PC-3 (cell line): ENCODE data around the gene FDX1. TPM values are rescaled to one million over a fixed set of nuclear protein-coding genes. Genes with fewer than 3 reads are reported as not detected.
A peak's percentile ranks its signal among the peaks of the same experiment; 100 is the strongest.

Experiments
- ATAC-seq: fragments of 200-7000 bp; cut with Tn5 transposase; 2 replicates; pipeline ENCODE4 v1.9.1; 2020; ENCODE audit warnings: mild to moderate bottlenecking, moderate library complexity
- BruUV-seq: library from RNA; stranded (reverse); fragments of 400-500 nt; replicated peaks from 2 replicates; lab custom pipeline; 2021; lab: Mats Ljungman, UMichigan
- CTCF ChIA-PET: fragments of 300-600 bp; sonication (Branson Sonifier 250); formaldehyde crosslinking; loops from one replicate; lab custom pipeline; 2022; ENCODE audit warnings: antibody characterized with exemption; lab: Charles Lee
- POLR2A ChIA-PET: fragments of 300-600 bp; sonication (Branson Sonifier 250); formaldehyde crosslinking; loops from one replicate; lab custom pipeline; 2022; ENCODE audit warnings: antibody characterized with exemption; ENCODE audit not compliant: unreplicated experiment; lab: Charles Lee
- DNase-seq: peaks from one replicate; pipeline ENCODE4 v3.0.0-alpha.2; 2015
- H2AFZ ChIP-seq: fragments of 300-600 bp; sonication (generic); 2 replicates; pipeline ENCODE4 v1.6.0; 2016; ENCODE audit warnings: antibody characterized with exemption, low read length
- H3F3A ChIP-seq: fragments of 300-600 bp; sonication (generic); one replicate; pipeline ENCODE4 v1.6.0; 2017; ENCODE audit warnings: antibody characterized with exemption, low read length, control low read depth, mild to moderate bottlenecking; ENCODE audit not compliant: unreplicated experiment
- H3K27ac ChIP-seq: fragments of 300-600 bp; sonication (generic); 2 replicates; pipeline ENCODE4 v1.5.1; 2016; ENCODE audit warnings: mild to moderate bottlenecking, low read length
- H3K27me3 ChIP-seq: fragments of 300-600 bp; sonication (generic); 2 replicates; pipeline ENCODE4 v1.6.1; 2016; ENCODE audit warnings: low read length, mixed read lengths
- H3K36me3 ChIP-seq: fragments of 300-600 bp; sonication (generic); 2 replicates; pipeline ENCODE4 v1.6.1; 2016; ENCODE audit warnings: low read depth, mixed run types, low read length, mixed read lengths
- H3K4me1 ChIP-seq: fragments of 300-600 bp; sonication (generic); 2 replicates; pipeline ENCODE4 v1.5.1; 2016; ENCODE audit warnings: low read length; ENCODE audit not compliant: insufficient read depth
- H3K4me2 ChIP-seq: fragments of 300-600 bp; sonication (generic); 2 replicates; pipeline ENCODE4 v1.6.0; 2016; ENCODE audit warnings: low read length
- H3K4me3 ChIP-seq: fragments of 300-600 bp; sonication (generic); 2 replicates; pipeline ENCODE4 v1.5.1; 2016; ENCODE audit warnings: mild to moderate bottlenecking, low read length, mixed read lengths
- H3K79me2 ChIP-seq: fragments of 300-600 bp; sonication (generic); 2 replicates; pipeline ENCODE4 v1.6.1; 2017; ENCODE audit warnings: low read length, mixed read lengths
- H3K9ac ChIP-seq: fragments of 300-600 bp; sonication (generic); 2 replicates; pipeline ENCODE4 v1.6.0; 2016; ENCODE audit warnings: mild to moderate bottlenecking, low read length
- H3K9me2 ChIP-seq: fragments of 300-600 bp; sonication (generic); replicated peaks from 2 replicates; pipeline ENCODE4 v1.6.1; 2016; ENCODE audit warnings: mixed run types, low read length, mixed read lengths
- H3K9me3 ChIP-seq: fragments of 300-600 bp; sonication (generic); 2 replicates; pipeline ENCODE4 v1.6.1; 2016; ENCODE audit warnings: low read length, mixed read lengths
- H4K20me1 ChIP-seq: fragments of 300-600 bp; sonication (generic); 2 replicates; pipeline ENCODE4 v1.6.1; 2016; ENCODE audit warnings: low read length, mixed read lengths
- EZH2 ChIP-seq: fragments of 300-600 bp; sonication (generic); IDR thresholded peaks from one replicate; pipeline ENCODE4 v1.6.1; 2017; ENCODE audit warnings: antibody characterized with exemption, mild to moderate bottlenecking, low read length; ENCODE audit not compliant: unreplicated experiment
- EZH2phosphoT487 ChIP-seq: fragments of 300-600 bp; sonication (generic); IDR thresholded peaks from 2 replicates; pipeline ENCODE4 v1.6.1; 2018; ENCODE audit warnings: mild to moderate bottlenecking, antibody characterized with exemption, low read length, borderline replicate concordance
- intact Hi-C: fragments of 100-400 bp; cut with micrococcal nuclease; formaldehyde crosslinking; loops from 2 replicates; pipeline ENCODE4 v1.9.0; 2023
- total RNA-seq: library from RNA; depleted of rRNA; stranded (reverse); fragments of >200 nt; gene quantifications from 2 replicates; pipeline ENCODE4 v1.2.3, GENCODE V29; 2014
- TF ChIP-seq, protein P1 (sequence below): fragments of 300-600 bp; sonication (generic); conservative IDR thresholded peaks from 2 replicates; pipeline ENCODE4 v1.5.1; 2017; ENCODE audit warnings: antibody characterized with exemption, low read depth, mild to moderate bottlenecking, low read length

FDX1 gene
- total RNA-seq, 1 experiment from 2014 or later, result 14.8 TPM

DNA sequence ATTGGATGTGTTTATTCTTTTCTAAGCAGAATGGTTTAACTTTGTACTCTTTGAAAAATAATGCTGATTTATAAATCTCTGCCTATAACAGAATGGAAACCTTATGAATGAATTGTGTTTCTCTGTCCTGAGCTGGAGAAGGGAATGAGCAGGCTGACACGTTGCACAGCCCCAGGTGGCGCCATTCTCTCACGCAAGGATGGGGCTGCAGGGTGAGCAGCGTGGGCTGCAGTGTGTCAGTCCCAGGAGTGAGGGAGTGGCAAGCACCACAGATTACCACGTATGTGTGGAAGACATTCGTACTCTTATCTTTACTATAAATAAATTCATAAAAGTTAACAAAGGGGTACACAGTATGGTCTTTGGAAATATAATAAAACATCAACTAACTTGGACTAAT is 33.4 kb downstream of the FDX1 start:
- Histone ChIP-seq H3K9ac (no peak overlapping the region), H3K4me2 (no peak overlapping the region), H3K4me3 (no peak overlapping the region), H4K20me1 (0 out of 2 replicates have a peak, but pooled peaks cover 4% of the 10 kb centered on the region), H3K79me2 (no peaks in the 10 kb centered on the region), H3K9me3 (no peaks in the 10 kb centered on the region), H3K4me1 (no peaks in the 10 kb centered on the region), H3K27me3 (no peaks in the 10 kb centered on the region), H2AFZ (no peak overlapping the region), H3F3A (no peaks in the 10 kb centered on the region), H3K9me2 (no peaks in the 10 kb centered on the region), H3K36me3 (no peaks in the 10 kb centered on the region), H3K27ac (no peak overlapping the region)
- ATAC-seq (peak; percentile 89), DNase-seq (peak; percentile 51)
- CTCF ChIA-PET, result interaction anchor here (0.5 kb wide), 1 partner anchor 27 kb away, joined by 4 read pairs; no protein-coding TSS in a partner anchor
- POLR2A ChIA-PET, result no interaction called here
- intact Hi-C loops, result loop anchor here (5.0 kb wide), 1 partner anchor 769 kb away; no protein-coding TSS in a partner anchor
- no TSS peak for BruUV-seq
- TF ChIP-seq EZH2phosphoT487 (no peak), EZH2 (no peak)
- TF ChIP-seq, protein P1, sequence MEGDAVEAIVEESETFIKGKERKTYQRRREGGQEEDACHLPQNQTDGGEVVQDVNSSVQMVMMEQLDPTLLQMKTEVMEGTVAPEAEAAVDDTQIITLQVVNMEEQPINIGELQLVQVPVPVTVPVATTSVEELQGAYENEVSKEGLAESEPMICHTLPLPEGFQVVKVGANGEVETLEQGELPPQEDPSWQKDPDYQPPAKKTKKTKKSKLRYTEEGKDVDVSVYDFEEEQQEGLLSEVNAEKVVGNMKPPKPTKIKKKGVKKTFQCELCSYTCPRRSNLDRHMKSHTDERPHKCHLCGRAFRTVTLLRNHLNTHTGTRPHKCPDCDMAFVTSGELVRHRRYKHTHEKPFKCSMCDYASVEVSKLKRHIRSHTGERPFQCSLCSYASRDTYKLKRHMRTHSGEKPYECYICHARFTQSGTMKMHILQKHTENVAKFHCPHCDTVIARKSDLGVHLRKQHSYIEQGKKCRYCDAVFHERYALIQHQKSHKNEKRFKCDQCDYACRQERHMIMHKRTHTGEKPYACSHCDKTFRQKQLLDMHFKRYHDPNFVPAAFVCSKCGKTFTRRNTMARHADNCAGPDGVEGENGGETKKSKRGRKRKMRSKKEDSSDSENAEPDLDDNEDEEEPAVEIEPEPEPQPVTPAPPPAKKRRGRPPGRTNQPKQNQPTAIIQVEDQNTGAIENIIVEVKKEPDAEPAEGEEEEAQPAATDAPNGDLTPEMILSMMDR, result peak; percentile 70

DNA sequence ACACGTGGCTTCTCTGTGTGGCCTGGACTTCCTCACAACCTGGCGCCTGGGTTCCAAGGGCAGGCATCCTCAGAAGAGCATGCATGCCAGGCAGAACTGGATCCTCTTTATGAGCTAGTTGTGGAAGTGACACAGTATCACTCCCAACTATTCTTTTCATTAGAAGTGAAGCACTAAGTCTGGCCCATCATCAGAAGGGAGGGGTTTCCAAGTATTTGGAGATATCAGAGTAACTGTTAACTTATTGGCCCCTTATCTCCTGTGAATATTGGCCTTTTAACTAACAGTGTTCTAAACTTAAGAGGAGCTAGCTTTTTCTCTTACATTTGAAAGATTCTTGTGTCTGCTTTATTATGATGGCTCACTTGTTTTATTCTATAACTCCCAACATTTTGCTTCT is 35.5 kb downstream of the FDX1 start:
- Histone ChIP-seq H3K4me1 (no peaks in the 10 kb centered on the region), H3F3A (no peaks in the 10 kb centered on the region), H3K4me3 (no peak overlapping the region), H2AFZ (no peak overlapping the region), H3K9me3 (no peaks in the 10 kb centered on the region), H3K36me3 (no peaks in the 10 kb centered on the region), H4K20me1 (no peaks in the 10 kb centered on the region), H3K4me2 (no peak overlapping the region), H3K9ac (no peak overlapping the region), H3K79me2 (no peaks in the 10 kb centered on the region), H3K27ac (no peak overlapping the region), H3K9me2 (no peaks in the 10 kb centered on the region), H3K27me3 (no peaks in the 10 kb centered on the region)
- no peak for ATAC-seq
- ChIA-PET CTCF (interaction anchor here (0.7 kb wide), 1 partner anchor 711 kb away, joined by 5 read pairs; no protein-coding TSS in a partner anchor), POLR2A (interaction anchor here (1.2 kb wide), 1 partner anchor 10 kb away, joined by 3 read pairs; no protein-coding TSS in a partner anchor)
- DNase-seq, result no peak
- TF ChIP-seq, protein P1, result no peak
- TF ChIP-seq EZH2phosphoT487 (no peak), EZH2 (no peak)
- intact Hi-C loops, result no loop called here
- no TSS peak for BruUV-seq

DNA sequence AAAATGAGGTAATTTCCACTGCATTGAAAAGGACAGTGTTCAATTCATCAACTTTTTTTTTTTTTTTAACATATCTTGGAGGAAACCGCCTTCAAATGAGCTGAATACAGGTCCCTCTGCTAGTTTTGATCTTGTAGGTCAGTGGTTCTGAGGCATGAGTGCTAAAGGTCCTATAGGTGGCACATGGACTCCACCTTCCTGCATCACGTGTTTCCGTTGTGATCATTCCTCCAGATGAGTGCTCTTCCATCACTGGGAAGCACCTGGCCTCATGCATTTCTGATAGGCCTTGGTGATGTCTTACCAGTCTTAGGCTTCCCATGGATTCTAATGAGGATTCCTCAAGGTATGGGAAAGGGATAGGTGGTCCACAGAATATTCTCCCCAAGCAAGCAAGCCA is 37.8 kb downstream of the FDX1 start:
- Histone ChIP-seq H3K4me1 (peaks cover 11% of the 10 kb centered on the region; the same call in 1 of the 2 replicates), H3K27ac (no peak overlapping the region), H3K36me3 (no peaks in the 10 kb centered on the region), H3K79me2 (no peaks in the 10 kb centered on the region), H3K4me2 (no peak overlapping the region), H3K4me3 (no peak overlapping the region), H3F3A (no peaks in the 10 kb centered on the region), H3K9me2 (no peaks in the 10 kb centered on the region), H3K27me3 (no peaks in the 10 kb centered on the region), H2AFZ (no peak overlapping the region), H3K9me3 (no peaks in the 10 kb centered on the region), H3K9ac (no peak overlapping the region), H4K20me1 (no peaks in the 10 kb centered on the region)
- no peak for TF ChIP-seq EZH2
- TF ChIP-seq EZH2phosphoT487, result no peak
- TF ChIP-seq, protein P1, result no peak
- intact Hi-C loops, result no loop called here
- ATAC-seq (no peak), DNase-seq (no peak)
- CTCF ChIA-PET, result no interaction called here
- no TSS peak for BruUV-seq
- POLR2A ChIA-PET, result no interaction called here
